Measurements from ENCODE around the gene NEAT1. TPM values are rescaled to one million over a fixed set of nuclear protein-coding genes. Genes with fewer than 3 reads are reported as not detected.

Gene NEAT1
- total and polyA plus RNA-seq, 9 of the 15 experiments (the other 6 are each of a cell fraction or from before 2014, with no cell fraction given): 20.1 to 389 (median 62.8) TPM

DNA sequence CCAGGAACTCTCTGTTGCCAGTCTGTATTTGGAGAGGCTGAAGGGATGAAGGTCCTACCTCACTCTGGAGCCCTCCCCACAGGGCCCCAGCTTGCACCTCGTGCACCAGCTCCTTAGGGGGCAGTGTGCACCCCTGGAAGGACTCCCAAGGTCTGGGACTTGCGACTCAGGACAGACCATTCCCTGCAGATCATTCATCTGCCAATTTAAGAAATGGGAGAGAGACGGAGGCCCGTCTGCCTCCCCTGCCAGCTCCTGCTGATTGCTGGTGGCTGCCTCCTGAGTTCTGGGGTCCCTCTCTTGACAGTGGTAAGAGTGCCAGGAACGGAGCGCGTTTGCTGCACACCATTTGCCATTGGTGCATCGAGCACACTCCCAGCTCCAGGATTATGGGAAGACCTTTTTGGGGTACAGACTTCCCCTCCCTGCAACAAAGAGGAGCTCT, 48.9 kb downstream of the NEAT1 start (continued):
- TF ChIP-seq, protein P1, sequence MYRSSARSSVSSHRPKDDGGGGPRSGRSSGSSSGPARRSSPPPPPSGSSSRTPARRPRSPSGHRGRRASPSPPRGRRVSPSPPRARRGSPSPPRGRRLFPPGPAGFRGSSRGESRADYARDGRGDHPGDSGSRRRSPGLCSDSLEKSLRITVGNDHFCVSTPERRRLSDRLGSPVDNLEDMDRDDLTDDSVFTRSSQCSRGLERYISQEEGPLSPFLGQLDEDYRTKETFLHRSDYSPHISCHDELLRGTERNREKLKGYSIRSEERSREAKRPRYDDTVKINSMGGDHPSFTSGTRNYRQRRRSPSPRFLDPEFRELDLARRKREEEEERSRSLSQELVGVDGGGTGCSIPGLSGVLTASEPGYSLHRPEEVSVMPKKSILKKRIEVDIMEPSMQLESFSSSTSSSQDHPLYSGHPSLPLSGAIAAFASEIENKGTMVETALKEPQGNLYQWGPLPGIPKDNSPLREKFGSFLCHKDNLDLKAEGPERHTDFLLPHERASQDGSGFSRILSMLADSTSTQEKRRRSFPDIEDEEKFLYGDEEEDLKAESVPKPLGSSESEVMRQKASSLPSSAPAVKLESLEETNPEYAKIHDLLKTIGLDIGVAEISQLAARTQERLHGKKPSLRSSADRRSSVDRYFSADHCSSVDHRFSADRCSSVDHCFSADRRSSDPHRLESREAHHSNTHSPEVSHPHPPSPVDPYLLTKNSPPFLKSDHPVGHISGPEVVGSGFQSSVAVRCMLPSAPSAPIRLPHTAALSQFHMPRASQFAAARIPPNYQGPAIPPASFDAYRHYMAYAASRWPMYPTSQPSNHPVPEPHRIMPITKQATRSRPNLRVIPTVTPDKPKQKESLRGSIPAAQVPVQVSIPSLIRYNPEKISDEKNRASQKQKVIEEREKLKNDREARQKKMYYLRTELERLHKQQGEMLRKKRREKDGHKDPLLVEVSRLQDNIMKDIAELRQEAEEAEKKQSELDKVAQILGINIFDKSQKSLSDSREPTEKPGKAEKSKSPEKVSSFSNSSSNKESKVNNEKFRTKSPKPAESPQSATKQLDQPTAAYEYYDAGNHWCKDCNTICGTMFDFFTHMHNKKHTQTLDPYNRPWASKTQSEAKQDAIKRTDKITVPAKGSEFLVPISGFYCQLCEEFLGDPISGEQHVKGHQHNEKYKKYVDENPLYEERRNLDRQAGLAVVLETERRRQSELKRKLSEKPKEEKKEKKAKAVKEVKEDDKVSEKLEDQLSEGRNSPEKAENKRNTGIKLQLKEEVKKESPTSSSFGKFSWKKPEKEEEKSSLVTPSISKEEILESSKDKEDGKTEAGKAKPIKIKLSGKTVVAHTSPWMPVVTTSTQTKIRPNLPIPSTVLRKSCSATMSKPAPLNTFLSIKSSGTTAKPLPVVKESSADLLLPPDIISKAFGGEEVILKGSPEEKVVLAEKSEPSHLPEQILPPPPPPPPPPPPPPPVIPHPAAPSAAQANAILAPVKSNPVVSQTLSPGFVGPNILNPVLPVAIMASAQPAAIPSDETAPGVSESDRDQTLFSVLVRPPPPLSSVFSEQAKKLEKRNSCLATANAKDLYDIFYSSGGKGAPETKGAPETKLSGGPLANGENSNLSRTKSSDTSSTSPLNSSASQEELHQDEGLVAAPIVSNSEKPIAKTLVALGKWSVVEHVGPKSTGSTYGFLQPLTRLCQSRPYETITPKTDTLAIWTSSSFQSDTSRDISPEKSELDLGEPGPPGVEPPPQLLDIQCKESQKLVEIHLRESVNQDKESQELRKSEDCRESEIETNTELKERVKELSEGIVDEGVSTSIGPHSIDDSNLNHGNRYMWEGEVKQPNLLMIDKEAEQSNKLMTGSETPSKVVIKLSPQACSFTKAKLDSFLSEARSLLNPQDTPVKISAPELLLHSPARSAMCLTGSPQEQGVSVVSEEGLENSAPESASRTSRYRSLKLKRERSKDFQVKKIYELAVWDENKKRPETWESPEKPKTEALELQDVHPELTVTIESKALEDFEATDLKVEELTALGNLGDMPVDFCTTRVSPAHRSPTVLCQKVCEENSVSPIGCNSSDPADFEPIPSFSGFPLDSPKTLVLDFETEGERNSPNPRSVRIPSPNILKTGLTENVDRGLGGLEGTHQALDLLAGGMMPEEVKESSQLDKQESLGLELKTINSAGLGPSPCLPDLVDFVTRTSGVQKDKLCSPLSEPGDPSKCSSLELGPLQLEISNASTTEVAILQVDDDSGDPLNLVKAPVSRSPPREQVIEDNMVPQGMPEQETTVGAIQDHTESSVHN (IDR thresholded peaks at IDR 0.05; ENCODE audit: borderline replicate concordance in 1 of 2, low read depth in 1 of 2): no peak
- TF ChIP-seq RBM25 (IDR thresholded peaks at IDR 0.05; ENCODE audit: low read depth, low read length, severe bottlenecking) (no peak), PCBP1 (IDR thresholded peaks at IDR 0.05; ENCODE audit: low read depth, low read length, poor library complexity, severe bottlenecking) (no peak), SREBF1 (IDR thresholded peaks at IDR 0.05; ENCODE audit: borderline replicate concordance, low read depth, low read length) (no peak), ZNF282 (CRISPR knock-in tag; IDR thresholded peaks at IDR 0.05) (no peak), COPS2 (conservative IDR thresholded peaks at IDR 0.05) (no peak), FOXJ3 (CRISPR knock-in tag; IDR thresholded peaks at IDR 0.05) (no peak), ZNF76 (CRISPR knock-in tag; IDR thresholded peaks at IDR 0.05; ENCODE audit: borderline replicate concordance) (no peak), MYC (IDR thresholded peaks at IDR 0.05; ENCODE audit: low read depth, low read length) (peak; percentile 68), MYC (CRISPR knock-in tag; IDR thresholded peaks at IDR 0.05; ENCODE audit: borderline replicate concordance, low read depth) (peak; percentile 61; the same call in 1 of the 2 replicates), ZNF253 (CRISPR knock-in tag; conservative IDR thresholded peaks at IDR 0.05) (no peak), PTTG1 (tag; IDR thresholded peaks at IDR 0.05; ENCODE audit: low read depth) (no peak), ETS2 (tag; IDR thresholded peaks at IDR 0.05; ENCODE audit: borderline replicate concordance, poor library complexity, severe bottlenecking) (no peak)
- TF ChIP-seq, protein P2, sequence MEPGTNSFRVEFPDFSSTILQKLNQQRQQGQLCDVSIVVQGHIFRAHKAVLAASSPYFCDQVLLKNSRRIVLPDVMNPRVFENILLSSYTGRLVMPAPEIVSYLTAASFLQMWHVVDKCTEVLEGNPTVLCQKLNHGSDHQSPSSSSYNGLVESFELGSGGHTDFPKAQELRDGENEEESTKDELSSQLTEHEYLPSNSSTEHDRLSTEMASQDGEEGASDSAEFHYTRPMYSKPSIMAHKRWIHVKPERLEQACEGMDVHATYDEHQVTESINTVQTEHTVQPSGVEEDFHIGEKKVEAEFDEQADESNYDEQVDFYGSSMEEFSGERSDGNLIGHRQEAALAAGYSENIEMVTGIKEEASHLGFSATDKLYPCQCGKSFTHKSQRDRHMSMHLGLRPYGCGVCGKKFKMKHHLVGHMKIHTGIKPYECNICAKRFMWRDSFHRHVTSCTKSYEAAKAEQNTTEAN (CRISPR knock-in tag; IDR thresholded peaks at IDR 0.05): no peak
- TF ChIP-seq, protein P3, sequence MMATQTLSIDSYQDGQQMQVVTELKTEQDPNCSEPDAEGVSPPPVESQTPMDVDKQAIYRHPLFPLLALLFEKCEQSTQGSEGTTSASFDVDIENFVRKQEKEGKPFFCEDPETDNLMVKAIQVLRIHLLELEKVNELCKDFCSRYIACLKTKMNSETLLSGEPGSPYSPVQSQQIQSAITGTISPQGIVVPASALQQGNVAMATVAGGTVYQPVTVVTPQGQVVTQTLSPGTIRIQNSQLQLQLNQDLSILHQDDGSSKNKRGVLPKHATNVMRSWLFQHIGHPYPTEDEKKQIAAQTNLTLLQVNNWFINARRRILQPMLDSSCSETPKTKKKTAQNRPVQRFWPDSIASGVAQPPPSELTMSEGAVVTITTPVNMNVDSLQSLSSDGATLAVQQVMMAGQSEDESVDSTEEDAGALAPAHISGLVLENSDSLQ (IDR thresholded peaks at IDR 0.05): no peak; the same call in 1 of the 2 replicates
- TF ChIP-seq, protein P4, sequence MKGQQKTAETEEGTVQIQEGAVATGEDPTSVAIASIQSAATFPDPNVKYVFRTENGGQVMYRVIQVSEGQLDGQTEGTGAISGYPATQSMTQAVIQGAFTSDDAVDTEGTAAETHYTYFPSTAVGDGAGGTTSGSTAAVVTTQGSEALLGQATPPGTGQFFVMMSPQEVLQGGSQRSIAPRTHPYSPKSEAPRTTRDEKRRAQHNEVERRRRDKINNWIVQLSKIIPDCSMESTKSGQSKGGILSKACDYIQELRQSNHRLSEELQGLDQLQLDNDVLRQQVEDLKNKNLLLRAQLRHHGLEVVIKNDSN (CRISPR knock-in tag; IDR thresholded peaks at IDR 0.05): no peak

Measured in K562 (cell line).